ENCODE measurements around the gene SLC37A2. TPM values are rescaled to one million over a fixed set of nuclear protein-coding genes. Genes with fewer than 3 reads are reported as not detected.

The SLC37A2 gene
- total and polyA plus RNA-seq, 2 of the 13 experiments (the other 11 are each of a cell fraction or from before 2014, with no cell fraction given) = 4.6 to 7.1 TPM

- TF ChIP-seq, protein P1, sequence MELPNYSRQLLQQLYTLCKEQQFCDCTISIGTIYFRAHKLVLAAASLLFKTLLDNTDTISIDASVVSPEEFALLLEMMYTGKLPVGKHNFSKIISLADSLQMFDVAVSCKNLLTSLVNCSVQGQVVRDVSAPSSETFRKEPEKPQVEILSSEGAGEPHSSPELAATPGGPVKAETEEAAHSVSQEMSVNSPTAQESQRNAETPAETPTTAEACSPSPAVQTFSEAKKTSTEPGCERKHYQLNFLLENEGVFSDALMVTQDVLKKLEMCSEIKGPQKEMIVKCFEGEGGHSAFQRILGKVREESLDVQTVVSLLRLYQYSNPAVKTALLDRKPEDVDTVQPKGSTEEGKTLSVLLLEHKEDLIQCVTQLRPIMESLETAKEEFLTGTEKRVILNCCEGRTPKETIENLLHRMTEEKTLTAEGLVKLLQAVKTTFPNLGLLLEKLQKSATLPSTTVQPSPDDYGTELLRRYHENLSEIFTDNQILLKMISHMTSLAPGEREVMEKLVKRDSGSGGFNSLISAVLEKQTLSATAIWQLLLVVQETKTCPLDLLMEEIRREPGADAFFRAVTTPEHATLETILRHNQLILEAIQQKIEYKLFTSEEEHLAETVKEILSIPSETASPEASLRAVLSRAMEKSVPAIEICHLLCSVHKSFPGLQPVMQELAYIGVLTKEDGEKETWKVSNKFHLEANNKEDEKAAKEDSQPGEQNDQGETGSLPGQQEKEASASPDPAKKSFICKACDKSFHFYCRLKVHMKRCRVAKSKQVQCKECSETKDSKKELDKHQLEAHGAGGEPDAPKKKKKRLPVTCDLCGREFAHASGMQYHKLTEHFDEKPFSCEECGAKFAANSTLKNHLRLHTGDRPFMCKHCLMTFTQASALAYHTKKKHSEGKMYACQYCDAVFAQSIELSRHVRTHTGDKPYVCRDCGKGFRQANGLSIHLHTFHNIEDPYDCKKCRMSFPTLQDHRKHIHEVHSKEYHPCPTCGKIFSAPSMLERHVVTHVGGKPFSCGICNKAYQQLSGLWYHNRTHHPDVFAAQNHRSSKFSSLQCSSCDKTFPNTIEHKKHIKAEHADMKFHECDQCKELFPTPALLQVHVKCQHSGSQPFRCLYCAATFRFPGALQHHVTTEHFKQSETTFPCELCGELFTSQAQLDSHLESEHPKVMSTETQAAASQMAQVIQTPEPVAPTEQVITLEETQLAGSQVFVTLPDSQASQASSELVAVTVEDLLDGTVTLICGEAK (IDR thresholded peaks at IDR 0.05) = no peak
- TF ChIP-seq, protein P1 (CRISPR knock-in tag; IDR thresholded peaks at IDR 0.05) = peak; percentile 55; the same call in 1 of the 2 replicates
- TF ChIP-seq SRSF1 (optimal IDR thresholded peaks at IDR 0.05; ENCODE audit: low read depth, low read length) (no peak), ARID4A (CRISPR knock-in tag; IDR thresholded peaks at IDR 0.05; ENCODE audit: borderline replicate concordance) (peak; percentile 83), ZNF230 (CRISPR knock-in tag; IDR thresholded peaks at IDR 0.05) (no peak), ZNF512B (CRISPR knock-in tag; IDR thresholded peaks at IDR 0.05; ENCODE audit: borderline replicate concordance) (no peak), ZFP90 (CRISPR knock-in tag; IDR thresholded peaks at IDR 0.05; ENCODE audit: borderline replicate concordance) (no peak), ZNF12 (CRISPR knock-in tag; IDR thresholded peaks at IDR 0.05) (no peak; the same call in 1 of the 2 replicates), MEIS2 (CRISPR knock-in tag; IDR thresholded peaks at IDR 0.05) (0 out of 2 replicates have a peak, but pooled peaks have one; percentile 36), ZNF564 (CRISPR knock-in tag; IDR thresholded peaks at IDR 0.05) (no peak; the same call in 1 of the 2 replicates), ZNF207 (IDR thresholded peaks at IDR 0.05; ENCODE audit: borderline replicate concordance) (no peak), EED (CRISPR knock-in tag; IDR thresholded peaks at IDR 0.05) (no peak), ZMYM3 (CRISPR knock-in tag; IDR thresholded peaks at IDR 0.05) (0 out of 2 replicates have a peak, but pooled peaks have one; percentile 31), ZNF841 (CRISPR knock-in tag; IDR thresholded peaks at IDR 0.05; ENCODE audit: borderline replicate concordance) (no peak)
Measured at GRCh38 chr11:125062931-125063428, at the start of gene SLC37A2 (continued).
